ENCODE results near the gene EPB41L5.
"Not testable (repeated sequence)": the region's sequence is repeated elsewhere in the genome, so short reads cannot be mapped to it uniquely, and the experiment has no call there.

The EPB41L5 gene

DNA sequence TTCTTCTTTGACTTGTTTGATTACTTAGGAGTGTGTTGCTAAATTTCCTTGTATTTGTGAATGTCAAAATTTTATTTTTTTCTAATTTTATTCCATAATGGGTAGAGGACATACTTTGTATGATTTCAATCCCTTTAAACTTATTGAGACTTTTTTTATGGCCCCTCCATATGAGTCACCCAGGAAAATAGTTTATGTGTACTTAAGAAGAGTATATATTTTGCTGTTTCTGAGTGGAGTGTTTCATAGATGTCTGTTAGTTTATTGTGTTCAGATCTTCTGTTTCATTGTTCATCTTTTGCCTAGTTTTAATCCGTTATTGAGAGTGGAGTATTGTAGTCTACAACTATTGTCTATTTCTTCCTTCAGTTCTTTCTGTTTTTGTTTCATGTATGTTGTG lies 81.9 kb downstream of the EPB41L5 start:
- H3K4me3 Mint-ChIP-seq, result no peak overlapping the region
- DNase-seq (ENCODE audit: low spot score), result no peak
- no peaks in the 10 kb centered on the region for H3K4me1 Mint-ChIP-seq (ENCODE audit: low read depth)
- H3K36me3 Mint-ChIP-seq (ENCODE audit: low read depth), result no peaks in the 10 kb centered on the region
- H3K9me3 Mint-ChIP-seq, result no peaks in the 10 kb centered on the region
- H3K27me3 Mint-ChIP-seq (ENCODE audit: low read depth), result peaks cover 2% of the 10 kb centered on the region
- no peak overlapping the region for H3K27ac Mint-ChIP-seq

DNA sequence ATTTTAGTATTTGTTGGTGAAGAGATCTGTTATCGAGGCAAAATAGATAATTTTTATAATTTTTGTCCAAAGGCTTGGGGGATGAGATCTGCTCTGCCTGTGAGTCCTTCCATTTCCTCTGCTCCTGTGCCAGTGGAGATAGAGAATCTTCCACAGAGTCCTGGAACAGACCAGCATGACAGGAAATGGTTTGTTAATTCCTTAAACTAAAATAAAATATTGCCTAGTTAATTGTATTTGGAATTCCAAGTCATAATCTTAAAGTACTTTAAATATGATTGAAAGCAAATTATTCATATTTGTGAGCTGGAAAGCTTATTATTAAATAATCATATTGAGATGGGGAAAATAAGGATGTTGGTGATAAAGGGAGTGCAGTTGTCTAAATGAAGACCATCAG lies 87.8 kb downstream of the EPB41L5 start:
- peaks cover 1% of the 10 kb centered on the region for H3K36me3 Mint-ChIP-seq (ENCODE audit: low read depth)
- no peaks in the 10 kb centered on the region for H3K9me3 Mint-ChIP-seq
- H3K27ac Mint-ChIP-seq, result no peak overlapping the region
- DNase-seq (ENCODE audit: low spot score), result no peak
- no peaks in the 10 kb centered on the region for H3K4me1 Mint-ChIP-seq (ENCODE audit: low read depth)
- H3K27me3 Mint-ChIP-seq (ENCODE audit: low read depth), result peaks cover 7% of the 10 kb centered on the region
- H3K4me3 Mint-ChIP-seq, result no peak overlapping the region

DNA sequence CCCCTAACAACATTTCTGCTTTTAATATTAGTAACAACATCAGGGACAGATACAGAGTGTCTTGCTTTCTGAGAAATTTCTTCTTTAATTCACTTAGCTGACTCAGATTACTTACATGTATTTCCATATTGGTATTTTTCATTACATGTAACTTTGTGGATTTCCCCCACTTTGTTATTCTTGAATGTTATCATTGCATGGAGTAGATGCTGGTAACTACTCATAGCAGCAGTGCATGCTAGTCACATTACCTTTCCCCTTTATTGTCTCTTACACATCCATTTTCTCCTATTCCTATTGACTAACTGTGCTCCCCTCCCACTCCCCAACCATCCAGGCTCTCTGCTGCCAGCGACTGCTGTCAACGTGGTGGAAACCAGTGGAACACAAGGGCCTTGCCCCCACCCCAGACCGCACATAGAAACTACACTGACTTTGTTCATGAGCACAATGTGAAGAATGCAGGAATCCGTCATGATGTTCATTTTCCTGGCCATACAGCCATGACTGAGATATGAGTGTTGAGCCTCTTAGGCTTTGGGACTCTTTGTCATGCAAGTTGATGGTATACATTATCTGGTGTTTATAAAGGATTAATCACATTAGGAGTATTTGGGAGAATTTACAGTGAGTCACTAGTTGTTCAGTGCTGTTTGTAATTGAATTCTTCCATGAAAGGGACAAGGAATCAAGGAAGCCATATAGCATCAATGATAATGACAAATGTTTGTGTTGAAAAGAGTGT lies 91.0 kb downstream of the EPB41L5 start:
- Mint-ChIP-seq H3K27ac (no peak overlapping the region), H3K4me3 (no peak overlapping the region), H3K27me3 (ENCODE audit: low read depth) (peaks cover 11% of the 10 kb centered on the region), H3K9me3 (peaks cover under 1% of the 10 kb centered on the region), H3K36me3 (ENCODE audit: low read depth) (peaks cover 1% of the 10 kb centered on the region), H3K4me1 (ENCODE audit: low read depth) (peaks cover 3% of the 10 kb centered on the region)
- DNase-seq (ENCODE audit: low spot score), result no peak

DNA sequence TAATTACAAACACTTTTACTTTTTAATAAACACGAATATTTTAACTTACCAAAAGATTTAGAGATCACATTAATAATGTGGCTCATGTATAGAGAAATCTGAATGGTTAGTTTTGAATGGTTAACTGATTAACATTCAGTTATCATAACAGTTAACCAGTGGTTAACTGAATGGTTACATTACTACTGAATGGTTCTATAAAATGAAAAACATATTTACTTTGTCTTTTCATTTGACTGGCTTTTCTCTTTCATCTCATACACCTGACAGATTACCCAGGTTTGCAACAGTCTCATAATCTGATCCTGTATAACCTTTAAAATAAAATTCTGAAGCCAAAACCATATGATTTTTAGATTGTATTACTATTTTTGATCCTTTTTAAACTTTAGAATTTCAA lies 91.9 kb downstream of the EPB41L5 start:
- peaks cover 1% of the 10 kb centered on the region for H3K36me3 Mint-ChIP-seq (ENCODE audit: low read depth)
- H3K4me3 Mint-ChIP-seq, result no peak overlapping the region
- H3K9me3 Mint-ChIP-seq, result peaks cover 5% of the 10 kb centered on the region
- H3K4me1 Mint-ChIP-seq (ENCODE audit: low read depth), result peaks cover 12% of the 10 kb centered on the region
- DNase-seq (ENCODE audit: low spot score), result no peak
- no peak overlapping the region for H3K27ac Mint-ChIP-seq
- peaks cover 11% of the 10 kb centered on the region for H3K27me3 Mint-ChIP-seq (ENCODE audit: low read depth)

DNA sequence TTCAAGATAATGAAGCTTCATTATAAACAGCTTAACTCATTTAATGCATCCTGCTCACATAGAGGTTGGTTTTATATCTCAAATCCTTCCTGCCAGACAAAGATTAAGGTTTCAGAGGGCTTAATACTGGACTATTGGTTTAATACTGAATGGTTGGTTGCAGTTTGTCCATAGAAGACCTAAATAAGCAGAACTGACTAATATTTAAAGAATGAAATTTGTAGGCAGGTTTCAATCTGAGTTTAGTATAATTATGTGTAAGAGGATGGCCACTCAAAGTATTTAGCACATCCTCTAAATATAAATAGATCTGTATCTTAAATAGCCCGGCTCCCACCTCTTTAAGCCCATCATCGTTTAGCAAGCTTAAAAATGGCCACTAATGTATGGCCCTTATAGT lies 92.5 kb downstream of the EPB41L5 start:
- DNase-seq (ENCODE audit: low spot score), result no peak
- Mint-ChIP-seq H3K27me3 (ENCODE audit: low read depth) (peaks cover 11% of the 10 kb centered on the region), H3K36me3 (ENCODE audit: low read depth) (peaks cover 1% of the 10 kb centered on the region), H3K4me1 (ENCODE audit: low read depth) (peaks cover 17% of the 10 kb centered on the region), H3K27ac (no peak overlapping the region), H3K9me3 (peaks cover 5% of the 10 kb centered on the region), H3K4me3 (no peak overlapping the region)

DNA sequence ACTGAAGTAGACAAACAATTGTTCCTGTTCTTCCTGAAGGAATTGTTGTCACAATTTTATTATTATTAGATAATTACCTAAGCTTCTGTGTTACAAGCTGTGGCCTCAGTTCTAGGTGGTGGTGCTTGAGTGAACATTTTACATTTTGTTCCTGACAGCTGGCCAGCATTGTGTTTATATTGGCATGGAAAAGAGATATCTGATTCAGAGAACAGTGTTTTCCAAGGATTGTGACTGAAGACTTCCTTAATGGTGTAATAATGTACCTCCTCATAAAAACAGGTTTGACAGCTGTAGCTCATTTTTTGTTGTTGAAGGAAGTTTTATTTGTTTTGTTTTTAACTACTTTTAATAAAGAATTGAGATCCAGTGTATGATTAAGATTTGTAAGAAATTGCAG lies 95.2 kb downstream of the EPB41L5 start:
- Mint-ChIP-seq H3K9me3 (peaks cover 5% of the 10 kb centered on the region), H3K27me3 (ENCODE audit: low read depth) (peaks cover 24% of the 10 kb centered on the region), H3K27ac (no peak overlapping the region), H3K36me3 (ENCODE audit: low read depth) (peaks cover 1% of the 10 kb centered on the region), H3K4me3 (no peak overlapping the region), H3K4me1 (ENCODE audit: low read depth) (peaks cover 24% of the 10 kb centered on the region)
- DNase-seq (ENCODE audit: low spot score), result no peak

DNA sequence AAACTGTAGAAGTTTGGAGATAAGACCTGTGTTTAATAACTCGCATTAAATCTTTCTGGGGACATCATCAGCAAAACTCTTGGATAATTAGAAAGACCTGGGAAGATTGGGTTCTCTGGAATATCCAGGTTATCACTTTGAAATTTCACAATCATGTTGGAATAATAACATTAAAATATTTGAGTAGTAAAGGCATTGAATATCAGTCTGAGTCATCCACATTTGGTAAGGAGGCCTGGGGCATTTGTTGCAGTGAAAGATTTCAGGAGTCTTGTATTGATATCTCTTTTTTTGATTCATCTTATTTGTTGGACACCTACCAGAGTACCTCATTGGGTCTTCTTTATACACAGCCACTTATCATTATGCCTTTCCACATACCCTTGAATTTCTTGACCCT lies 95.9 kb downstream of the EPB41L5 start:
- peaks cover 24% of the 10 kb centered on the region for H3K4me1 Mint-ChIP-seq (ENCODE audit: low read depth)
- peaks cover 1% of the 10 kb centered on the region for H3K36me3 Mint-ChIP-seq (ENCODE audit: low read depth)
- peak overlapping the region; percentile 65 for H3K4me3 Mint-ChIP-seq
- H3K9me3 Mint-ChIP-seq, result peaks cover 5% of the 10 kb centered on the region
- peaks cover 26% of the 10 kb centered on the region for H3K27me3 Mint-ChIP-seq (ENCODE audit: low read depth)
- DNase-seq (ENCODE audit: low spot score), result no peak
- no peak overlapping the region for H3K27ac Mint-ChIP-seq

DNA sequence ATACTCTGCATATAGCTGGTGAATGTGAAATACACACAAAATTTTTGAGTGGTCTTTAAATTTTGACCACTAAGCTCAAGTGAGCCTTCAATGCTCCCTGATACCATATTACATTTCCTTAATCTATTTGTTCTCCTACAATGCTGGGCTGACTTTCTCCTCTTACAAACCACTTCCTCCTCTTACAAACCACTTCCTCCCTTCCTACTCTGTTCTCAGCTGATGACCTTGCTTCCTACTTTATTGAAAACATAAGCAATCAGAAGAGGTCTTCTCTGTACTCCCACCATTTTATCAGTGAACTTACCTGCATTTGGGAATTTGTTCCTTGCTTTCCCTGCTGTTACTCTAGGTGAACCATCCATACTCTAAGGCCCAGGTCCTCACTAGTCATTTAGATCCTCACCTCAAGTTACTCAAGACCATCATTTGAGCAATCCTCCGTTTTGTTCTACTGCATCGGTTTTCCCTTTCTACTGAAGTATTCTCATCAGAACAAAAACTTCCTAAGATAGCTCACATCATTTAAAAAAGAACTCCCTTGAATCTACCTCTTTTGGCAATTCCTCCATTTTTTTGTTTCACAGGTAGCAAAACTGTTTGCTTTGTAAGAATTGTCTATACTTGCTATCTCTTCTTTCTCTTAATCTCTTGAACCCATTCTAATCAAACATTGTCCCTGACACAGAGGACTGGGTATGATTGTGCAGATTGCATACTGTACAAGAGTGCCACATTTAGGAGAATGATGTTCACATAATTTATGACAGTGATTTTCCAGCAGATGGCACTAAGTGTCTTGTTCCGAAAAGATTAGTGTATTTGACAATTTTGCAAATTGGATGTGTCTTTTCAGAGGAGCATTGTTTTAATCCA lies 96.5 kb downstream of the EPB41L5 start:
- Mint-ChIP-seq H3K4me1 (ENCODE audit: low read depth) (peaks cover 24% of the 10 kb centered on the region), H3K27ac (peak overlapping the region; percentile 9)
- DNase-seq (ENCODE audit: low spot score), result no peak

DNA sequence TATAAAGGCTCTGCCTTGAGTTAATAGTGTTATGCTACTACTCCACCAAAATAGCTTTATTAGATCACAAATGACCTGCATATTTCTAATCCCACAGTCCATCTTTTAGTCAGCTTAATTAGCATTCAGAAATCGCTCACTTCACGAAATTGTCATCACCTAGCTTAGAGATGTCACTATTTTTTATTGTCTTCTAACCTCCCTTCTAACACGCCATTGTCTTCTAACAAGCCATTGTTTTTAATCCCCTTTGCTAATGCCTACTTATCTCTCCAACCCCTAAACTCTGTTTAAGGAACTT lies 97.1 kb downstream of the EPB41L5 start:
- Mint-ChIP-seq H3K27ac (no peak overlapping the region), H3K27me3 (ENCODE audit: low read depth) (peaks cover 29% of the 10 kb centered on the region), H3K36me3 (ENCODE audit: low read depth) (no peaks in the 10 kb centered on the region), H3K9me3 (peaks cover 5% of the 10 kb centered on the region), H3K4me1 (ENCODE audit: low read depth) (peaks cover 24% of the 10 kb centered on the region), H3K4me3 (no peak overlapping the region)
- DNase-seq (ENCODE audit: low spot score), result no peak

More for the DNA sequence above, 96.5 kb downstream of the EPB41L5 start:
- H3K36me3 Mint-ChIP-seq (ENCODE audit: low read depth), result no peaks in the 10 kb centered on the region
- H3K9me3 Mint-ChIP-seq, result peaks cover 5% of the 10 kb centered on the region
- H3K27me3 Mint-ChIP-seq (ENCODE audit: low read depth), result peaks cover 29% of the 10 kb centered on the region
- peak overlapping the region; percentile 65 for H3K4me3 Mint-ChIP-seq

DNA sequence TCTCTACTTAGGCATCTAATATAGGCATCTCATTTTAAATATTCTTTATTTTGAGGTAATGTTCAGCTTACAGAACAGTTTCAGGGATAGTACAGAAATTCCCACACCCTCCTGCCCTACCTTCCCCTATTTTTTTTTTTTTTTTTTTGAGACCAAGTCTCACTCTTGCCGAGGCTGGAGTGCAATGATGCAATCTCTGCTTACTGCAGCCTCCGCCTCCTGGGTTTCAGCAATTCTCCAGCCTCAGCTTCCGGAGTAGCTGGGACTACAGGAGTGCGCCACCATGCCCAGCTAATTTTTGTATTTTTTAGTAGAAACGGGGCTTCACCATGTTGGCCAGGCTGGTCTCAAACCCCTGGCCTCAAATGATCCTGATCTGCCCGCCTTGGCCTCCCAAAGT lies 97.6 kb downstream of the EPB41L5 start:
- DNase-seq (ENCODE audit: low spot score), result no peak

DNA sequence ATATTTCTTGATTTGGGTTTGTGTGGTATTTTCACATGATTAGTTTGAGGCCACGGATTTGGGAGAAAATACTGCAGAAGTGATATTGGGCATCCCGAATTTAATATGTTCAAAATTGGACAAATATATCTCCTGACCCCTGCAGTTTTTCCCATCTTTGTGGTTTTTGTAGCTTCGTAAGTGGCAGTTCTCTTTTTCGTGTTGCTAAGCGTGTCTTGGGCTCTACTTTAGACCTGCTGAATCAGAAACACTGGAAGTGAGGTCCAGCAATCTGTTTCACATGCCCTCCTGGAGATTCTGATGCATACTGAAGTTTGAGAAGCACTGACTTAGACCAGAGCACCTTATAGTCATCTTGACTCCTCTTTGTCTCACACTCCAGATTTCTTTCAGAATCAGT lies 98.3 kb downstream of the EPB41L5 start:
- no peak overlapping the region for H3K4me3 Mint-ChIP-seq
- H3K9me3 Mint-ChIP-seq, result peaks cover 5% of the 10 kb centered on the region
- no peaks in the 10 kb centered on the region for H3K36me3 Mint-ChIP-seq (ENCODE audit: low read depth)
- H3K4me1 Mint-ChIP-seq (ENCODE audit: low read depth), result peaks cover 24% of the 10 kb centered on the region
- no peak overlapping the region for H3K27ac Mint-ChIP-seq
- peaks cover 29% of the 10 kb centered on the region for H3K27me3 Mint-ChIP-seq (ENCODE audit: low read depth)
- DNase-seq (ENCODE audit: low spot score), result no peak

More for the DNA sequence above, 97.6 kb downstream of the EPB41L5 start:
- H3K27ac Mint-ChIP-seq, result no peak overlapping the region
- H3K27me3 Mint-ChIP-seq (ENCODE audit: low read depth), result peaks cover 29% of the 10 kb centered on the region
- H3K9me3 Mint-ChIP-seq, result peaks cover 5% of the 10 kb centered on the region
- H3K4me1 Mint-ChIP-seq (ENCODE audit: low read depth), result peaks cover 24% of the 10 kb centered on the region
- H3K4me3 Mint-ChIP-seq, result no peak overlapping the region
- H3K36me3 Mint-ChIP-seq (ENCODE audit: low read depth), result no peaks in the 10 kb centered on the region

DNA sequence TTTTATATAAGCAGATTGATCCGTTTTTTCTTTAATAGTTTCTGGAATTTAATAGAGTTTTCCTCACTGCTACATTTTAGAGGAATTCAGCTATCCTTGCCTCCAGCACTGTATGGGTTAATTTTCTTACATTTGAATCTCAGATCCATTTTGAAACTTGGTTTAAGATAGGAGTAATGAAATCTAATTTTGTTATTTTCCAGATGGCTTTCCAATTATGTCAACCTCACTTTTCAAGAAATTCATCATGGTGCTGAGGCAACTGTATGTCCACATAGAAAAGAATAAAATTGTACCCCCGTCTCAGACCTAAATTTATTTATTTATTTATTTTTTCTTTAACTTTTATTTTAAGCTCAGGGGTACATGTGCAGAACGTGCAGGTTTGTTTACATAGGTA lies 105.1 kb downstream of the EPB41L5 start:
- H3K4me3 Mint-ChIP-seq, result no peak overlapping the region
- no peaks in the 10 kb centered on the region for H3K4me1 Mint-ChIP-seq (ENCODE audit: low read depth)
- H3K27ac Mint-ChIP-seq, result no peak overlapping the region
- no peaks in the 10 kb centered on the region for H3K9me3 Mint-ChIP-seq
- peaks cover 22% of the 10 kb centered on the region for H3K27me3 Mint-ChIP-seq (ENCODE audit: low read depth)
- DNase-seq (ENCODE audit: low spot score), result no peak
- H3K36me3 Mint-ChIP-seq (ENCODE audit: low read depth), result no peaks in the 10 kb centered on the region

DNA sequence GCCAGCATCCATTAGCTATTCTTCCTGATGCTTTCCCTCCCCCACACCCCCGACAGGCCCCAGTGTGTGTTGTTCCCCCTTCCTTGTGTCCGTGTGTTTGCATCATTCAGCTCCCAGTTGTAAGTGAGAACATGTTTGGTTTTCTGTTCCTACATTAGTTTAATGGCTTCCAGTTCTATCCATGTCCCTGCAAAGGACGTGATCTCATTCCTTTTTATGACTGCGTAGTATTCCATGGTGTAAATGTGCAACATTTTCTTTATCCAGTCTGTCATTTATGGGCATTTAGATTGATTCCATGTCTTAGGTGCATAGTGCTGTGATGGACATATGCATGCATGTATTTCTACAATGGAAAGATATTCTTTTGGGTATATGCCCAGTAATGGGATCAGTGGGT lies 105.6 kb downstream of the EPB41L5 start:
- Mint-ChIP-seq H3K9me3 (no peaks in the 10 kb centered on the region), H3K27ac (no peak overlapping the region), H3K4me1 (ENCODE audit: low read depth) (no peaks in the 10 kb centered on the region), H3K36me3 (ENCODE audit: low read depth) (no peaks in the 10 kb centered on the region), H3K4me3 (no peak overlapping the region), H3K27me3 (ENCODE audit: low read depth) (peaks cover 19% of the 10 kb centered on the region)
- no peak for DNase-seq (ENCODE audit: low spot score)

DNA sequence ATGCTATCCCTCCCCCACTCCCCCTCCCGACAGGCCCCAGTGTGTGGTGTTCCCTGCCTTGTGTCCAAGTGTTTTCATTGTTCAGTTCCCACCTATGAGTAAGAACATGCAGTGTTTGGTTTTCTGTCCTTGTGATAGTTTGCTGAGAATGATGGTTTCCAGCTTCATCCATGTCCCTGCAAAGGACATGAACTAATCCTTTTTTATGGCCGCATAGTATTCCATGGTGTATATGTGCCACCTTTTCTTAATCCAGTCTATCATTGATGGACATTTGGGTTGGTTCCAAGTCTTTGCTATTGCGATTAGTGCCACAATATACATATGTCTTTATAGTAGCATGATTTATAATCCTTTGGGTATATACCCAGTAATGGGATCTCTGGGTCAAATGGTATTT lies 108.5 kb downstream of the EPB41L5 start:
- not testable (repeated sequence) for H3K27ac Mint-ChIP-seq; H3K4me3 Mint-ChIP-seq; H3K36me3 Mint-ChIP-seq (ENCODE audit: low read depth); DNase-seq (ENCODE audit: low spot score); H3K9me3 Mint-ChIP-seq; H3K4me1 Mint-ChIP-seq (ENCODE audit: low read depth)
- H3K27me3 Mint-ChIP-seq (ENCODE audit: low read depth), result peaks cover 16% of the 10 kb centered on the region

Measured in T-helper 2 cell treated with Interferon-gamma antibody and Interleukin-4, amounts not matched to agents 5 μg/mL and 100 μg/mL, for 36 hours (primary cell).